Measurements from ENCODE around the gene HMSD. TPM values are rescaled to one million over a fixed set of nuclear protein-coding genes. Genes with fewer than 3 reads are reported as not detected.

Gene HMSD
- total and polyA plus RNA-seq, 2 of the 4 experiments (the other 2 are of a cell fraction), result 0.17 to 0.36 TPM

DNA sequence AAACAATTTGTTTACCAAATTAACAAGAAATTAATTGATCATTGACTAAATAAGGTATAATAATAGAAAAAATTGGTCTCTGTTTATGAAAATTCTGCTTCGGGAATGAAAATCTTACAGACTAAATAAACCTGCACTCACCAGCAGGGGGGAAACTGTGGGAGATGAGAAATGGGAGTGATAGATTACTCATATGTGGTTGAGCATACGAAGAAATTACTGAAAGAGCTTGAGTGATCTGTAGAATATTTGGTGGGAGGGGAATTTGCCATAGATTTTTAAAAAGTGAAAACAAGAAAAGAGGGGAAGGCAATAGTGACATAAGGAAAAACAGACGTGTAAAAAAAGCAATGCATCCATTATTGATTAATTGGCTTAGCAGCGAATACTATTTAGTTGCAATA lies 2.2 kb downstream of the HMSD start:
- H4K5ac ChIP-seq (ENCODE audit: low read depth, low read length), result no peak overlapping the region
- no peaks in the 10 kb centered on the region for H3K36me3 ChIP-seq (ENCODE audit: control insufficient read depth, insufficient read depth, low read length)
- CTCF ChIA-PET, result no interaction called here
- no peak overlapping the region for H2BK20ac ChIP-seq (ENCODE audit: low read depth, low read length)
- no peak overlapping the region for H4K8ac ChIP-seq (ENCODE audit: low read depth in 2 of 2, low read length in 2 of 2)
- no peak overlapping the region for H3K14ac ChIP-seq (replicated peaks; ENCODE audit: low read depth, low read length)
- H3K4ac ChIP-seq (ENCODE audit: low read depth, low read length), result no peak overlapping the region
- no peak overlapping the region for H2BK5ac ChIP-seq (ENCODE audit: low read depth, low read length, poor library complexity, severe bottlenecking)
- POLR2A ChIA-PET (ENCODE audit: unreplicated experiment), result interaction anchor here (1.0 kb wide), 1 partner anchor 19 kb away, joined by 3 read pairs; no protein-coding TSS in a partner anchor
- no peak overlapping the region for H3K9ac ChIP-seq (ENCODE audit: low read depth, low read length)
- H2BK120ac ChIP-seq (ENCODE audit: low read depth, low read length), result no peak overlapping the region
- intact Hi-C loops (cut with micrococcal nuclease) (no loop called here), dilution Hi-C loops (cut with HindIII; ENCODE audit: low sequenced_read_pairs, unreplicated experiment) (no loop called here), in situ Hi-C loops (cut with MboI; ENCODE audit: low sequenced_read_pairs) (no loop called here)
- H2AK5ac ChIP-seq (ENCODE audit: low read depth, low read length), result no peak overlapping the region
- no peaks in the 10 kb centered on the region for H4K20me1 ChIP-seq (ENCODE audit: insufficient read depth, low read length)
- no peak overlapping the region for H3K18ac ChIP-seq (ENCODE audit: low read depth, low read length)
- H3K9me1 ChIP-seq (ENCODE audit: insufficient read depth, low read length), result no peaks in the 10 kb centered on the region
- BruUV-seq (replicated peaks), result no TSS peak
- no peak overlapping the region for H3K4me3 ChIP-seq (ENCODE audit: insufficient read depth, low read depth, low read length)
- peak; percentile 34 for DNase-seq
- H3K23ac ChIP-seq (ENCODE audit: low read depth, low read length), result no peak overlapping the region
- no peak overlapping the region for H3K4me2 ChIP-seq (ENCODE audit: low read depth, low read length)
- H3K56ac ChIP-seq (ENCODE audit: extremely low read depth, insufficient read depth, low read length), result no peak overlapping the region
- H3K79me1 ChIP-seq (ENCODE audit: low read depth in 1 of 2, low read length in 2 of 2), result no peaks in the 10 kb centered on the region
- H3K27me3 ChIP-seq (ENCODE audit: control insufficient read depth, insufficient read depth, low read length), result peaks cover 10% of the 10 kb centered on the region
- WGBS, 2 experiments (ENCODE audit: extremely low coverage in 2 of 2, insufficient read length in 1 of 2), result 0% methylated on average over 1 of the region's 4 CpGs; no CpG with 5 or more reads in 1 of the 2 experiments
- H3K4me1 ChIP-seq (ENCODE audit: control insufficient read depth, insufficient read depth, low read length), result no peaks in the 10 kb centered on the region
- H3K27ac ChIP-seq (ENCODE audit: insufficient read depth, low read length), result no peak overlapping the region
- no peaks in the 10 kb centered on the region for H3K9me3 ChIP-seq (ENCODE audit: control insufficient read depth, insufficient read depth, low read length)
- no peak overlapping the region for H2AK9ac ChIP-seq (replicated peaks; ENCODE audit: low read depth, low read length, poor library complexity)
- TF ChIP-seq, protein P1, sequence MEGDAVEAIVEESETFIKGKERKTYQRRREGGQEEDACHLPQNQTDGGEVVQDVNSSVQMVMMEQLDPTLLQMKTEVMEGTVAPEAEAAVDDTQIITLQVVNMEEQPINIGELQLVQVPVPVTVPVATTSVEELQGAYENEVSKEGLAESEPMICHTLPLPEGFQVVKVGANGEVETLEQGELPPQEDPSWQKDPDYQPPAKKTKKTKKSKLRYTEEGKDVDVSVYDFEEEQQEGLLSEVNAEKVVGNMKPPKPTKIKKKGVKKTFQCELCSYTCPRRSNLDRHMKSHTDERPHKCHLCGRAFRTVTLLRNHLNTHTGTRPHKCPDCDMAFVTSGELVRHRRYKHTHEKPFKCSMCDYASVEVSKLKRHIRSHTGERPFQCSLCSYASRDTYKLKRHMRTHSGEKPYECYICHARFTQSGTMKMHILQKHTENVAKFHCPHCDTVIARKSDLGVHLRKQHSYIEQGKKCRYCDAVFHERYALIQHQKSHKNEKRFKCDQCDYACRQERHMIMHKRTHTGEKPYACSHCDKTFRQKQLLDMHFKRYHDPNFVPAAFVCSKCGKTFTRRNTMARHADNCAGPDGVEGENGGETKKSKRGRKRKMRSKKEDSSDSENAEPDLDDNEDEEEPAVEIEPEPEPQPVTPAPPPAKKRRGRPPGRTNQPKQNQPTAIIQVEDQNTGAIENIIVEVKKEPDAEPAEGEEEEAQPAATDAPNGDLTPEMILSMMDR (conservative IDR thresholded peaks at IDR 0.05; ENCODE audit: low read depth, low read length), result peak; percentile 27; the same call in 1 of the 2 replicates
- no peak for TF ChIP-seq POLR2A (IDR thresholded peaks at IDR 0.05; ENCODE audit: low read depth, low read length)
- H2AFZ ChIP-seq (replicated peaks; ENCODE audit: low read length, poor library complexity), result no peak overlapping the region
- no peak for ATAC-seq (ENCODE audit: low read depth)
- no peak overlapping the region for H4K91ac ChIP-seq (ENCODE audit: insufficient read depth, low read depth, low read length)
- no peak overlapping the region for H2BK15ac ChIP-seq (ENCODE audit: low read depth, low read length)

Data from IMR-90 (cell line).